HG03558 (cell line): Measurements from ENCODE around the gene SLC35G6.
"Not testable (repeated sequence)": the region's sequence is repeated elsewhere in the genome, so short reads cannot be mapped to it uniquely, and the experiment has no call there.

Experiments
- ATAC-seq: cut with Tn5 transposase; IDR thresholded peaks from one replicate; pipeline ENCODE4 v1.9.1; 2021; ENCODE audit warnings: moderate number of reproducible peaks; ENCODE audit not compliant: unreplicated experiment; ENCODE audit errors: extremely low read depth

Gene SLC35G6

DNA sequence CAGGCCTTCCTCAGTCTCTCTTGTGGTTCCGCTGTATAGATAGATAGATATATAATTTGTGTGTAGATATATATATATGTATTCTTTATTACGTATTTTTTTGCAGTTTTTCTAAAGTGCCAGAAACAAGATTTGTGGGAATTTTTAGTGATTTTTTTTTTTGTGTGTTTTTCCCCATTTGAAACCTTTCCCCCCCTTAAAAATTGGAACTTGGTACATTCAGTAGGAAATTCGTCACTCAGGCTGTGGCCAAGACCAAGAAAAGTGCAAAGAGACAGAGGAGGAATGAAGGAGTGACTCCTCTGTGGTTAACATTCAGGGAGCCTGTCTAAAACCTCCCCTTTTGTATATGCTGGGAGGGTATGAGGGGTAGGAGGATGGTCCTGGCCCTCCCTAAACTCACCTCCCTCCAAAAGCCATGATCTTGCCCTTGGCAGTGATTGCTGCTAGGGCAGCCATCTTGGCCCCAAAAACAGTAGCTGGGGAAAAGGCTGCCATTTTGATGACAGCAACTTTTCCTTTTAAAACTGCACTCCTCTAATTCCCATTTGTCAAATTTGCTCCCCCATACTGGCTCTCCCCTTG lies 21.2 kb upstream of the SLC35G6 start:
- no peak for ATAC-seq

DNA sequence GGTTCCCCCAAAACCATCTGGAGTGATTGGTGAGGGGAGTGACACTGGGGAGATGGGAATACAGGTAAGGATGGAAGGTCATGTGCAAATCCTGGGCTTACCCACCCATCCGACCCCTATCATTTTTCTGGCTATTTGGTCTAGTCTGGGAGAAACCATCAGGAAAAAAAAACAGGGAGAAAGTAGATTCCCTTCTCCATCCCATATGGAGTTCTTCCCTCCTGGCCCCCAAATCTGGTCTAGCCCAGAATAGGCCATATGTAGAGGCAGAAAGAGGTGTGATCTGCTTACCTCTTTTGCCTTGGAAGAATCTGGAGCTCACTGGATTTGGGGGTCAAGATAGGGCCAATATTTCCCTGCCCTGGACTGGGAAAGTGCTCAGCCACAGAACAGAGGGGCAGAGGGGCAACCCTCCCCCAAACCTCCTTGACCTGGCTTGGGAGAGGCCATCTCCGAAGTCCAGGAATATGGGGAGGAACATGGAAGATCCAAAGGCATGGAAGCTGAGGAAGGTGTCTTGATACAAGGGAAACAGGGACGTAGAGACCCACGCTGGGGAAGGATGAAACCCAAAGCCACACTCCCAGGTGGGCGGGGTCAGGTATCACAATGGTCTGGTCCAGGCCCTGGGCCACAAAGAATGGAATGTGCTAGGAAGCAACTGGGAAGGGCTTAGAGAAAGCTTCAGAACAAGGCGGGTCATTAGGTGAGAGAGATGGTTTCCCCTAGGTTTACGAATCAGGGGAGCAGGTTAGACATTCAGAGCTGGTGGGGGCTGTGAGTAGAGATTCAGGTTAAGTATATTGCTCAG lies 20.2 kb upstream of the SLC35G6 start:
- ATAC-seq: no peak

DNA sequence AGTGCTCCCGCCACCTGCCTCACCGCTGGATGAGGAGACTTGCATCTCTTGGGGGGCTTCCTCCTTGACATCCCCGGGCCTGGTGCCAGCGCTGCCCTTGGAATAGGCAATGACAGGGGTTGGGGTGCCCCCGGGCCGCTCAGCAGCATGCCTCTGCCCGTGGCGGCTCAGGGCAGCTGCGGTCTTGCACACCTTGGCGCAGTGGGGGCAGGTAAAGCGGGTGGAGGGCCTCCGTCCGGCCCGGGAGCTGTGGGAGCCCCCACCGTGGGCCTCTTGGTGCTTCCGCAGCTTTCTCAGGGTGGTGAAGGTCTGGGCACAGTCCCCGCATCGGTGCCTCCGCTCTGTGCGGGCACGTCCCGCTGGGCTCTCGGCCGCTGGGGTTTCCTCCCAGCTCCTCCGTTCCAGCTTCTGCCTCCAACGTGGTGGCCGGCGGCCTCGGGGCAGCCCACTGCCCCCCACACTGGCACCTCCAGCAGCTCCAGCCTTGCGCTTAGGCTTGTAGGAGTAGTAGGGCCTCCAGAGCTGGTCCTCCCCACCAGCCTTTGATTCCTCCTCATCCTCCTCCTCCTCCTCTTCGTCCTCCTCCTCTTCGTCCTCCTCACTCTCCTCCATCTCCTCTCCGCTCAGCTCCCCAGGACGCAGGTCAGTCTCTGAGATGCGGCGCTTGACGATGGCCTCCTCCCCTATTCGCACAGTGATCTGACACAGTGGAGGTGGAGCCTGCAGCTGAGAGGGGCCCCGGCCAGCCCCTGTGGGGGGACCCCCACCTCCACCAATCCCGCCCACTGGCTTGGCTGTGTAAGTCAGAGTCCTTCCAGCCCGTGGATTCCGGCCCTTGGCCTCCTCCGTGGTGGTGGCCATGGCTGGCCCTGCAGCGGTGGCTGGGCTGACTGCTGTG lies 18.5 kb upstream of the SLC35G6 start:
- ATAC-seq: no peak

DNA sequence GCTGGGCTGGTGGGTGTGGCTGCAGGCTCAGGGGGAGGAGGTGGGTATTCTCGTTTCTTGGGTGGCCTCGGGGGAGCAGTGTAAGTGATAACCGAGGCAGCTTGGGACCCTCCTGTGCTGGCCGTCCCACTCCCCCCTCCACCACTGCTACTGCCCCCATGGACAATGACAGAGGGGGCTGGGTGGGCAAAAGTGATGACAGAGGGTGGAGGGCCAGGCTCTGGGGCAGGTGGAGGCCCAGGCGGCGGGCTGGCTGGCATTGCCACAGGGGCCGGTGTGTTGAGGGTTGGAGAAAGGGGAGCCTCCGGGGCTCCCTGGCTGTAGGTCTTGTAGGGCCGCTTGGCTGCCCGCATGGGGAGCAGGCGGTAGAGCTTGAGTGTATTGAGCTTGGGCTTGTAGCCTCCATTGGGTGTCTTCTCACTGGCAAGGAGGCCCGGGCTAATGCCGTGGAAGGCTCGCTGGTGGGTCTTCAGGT lies 17.8 kb upstream of the SLC35G6 start:
- ATAC-seq: no peak

DNA sequence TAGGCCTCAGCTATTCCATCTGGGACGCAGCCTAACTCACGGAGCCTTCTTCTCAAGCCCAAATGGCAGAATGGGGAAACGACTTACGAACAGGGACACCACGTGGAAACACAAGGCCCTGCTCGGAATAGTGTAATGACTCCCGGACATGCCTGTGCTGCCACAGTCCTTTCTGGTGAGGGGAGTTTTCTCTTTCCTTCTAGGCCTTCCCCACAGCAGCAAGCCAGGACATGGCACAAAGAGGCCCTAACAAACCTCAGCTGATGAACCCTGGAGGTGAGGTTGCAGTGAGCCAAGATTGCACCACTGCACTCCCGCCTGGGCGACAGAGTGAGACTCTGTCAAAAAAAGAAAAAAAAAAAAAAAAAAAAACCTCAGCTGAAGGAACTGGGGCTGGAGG lies 17.2 kb upstream of the SLC35G6 start:
- no peak for ATAC-seq

DNA sequence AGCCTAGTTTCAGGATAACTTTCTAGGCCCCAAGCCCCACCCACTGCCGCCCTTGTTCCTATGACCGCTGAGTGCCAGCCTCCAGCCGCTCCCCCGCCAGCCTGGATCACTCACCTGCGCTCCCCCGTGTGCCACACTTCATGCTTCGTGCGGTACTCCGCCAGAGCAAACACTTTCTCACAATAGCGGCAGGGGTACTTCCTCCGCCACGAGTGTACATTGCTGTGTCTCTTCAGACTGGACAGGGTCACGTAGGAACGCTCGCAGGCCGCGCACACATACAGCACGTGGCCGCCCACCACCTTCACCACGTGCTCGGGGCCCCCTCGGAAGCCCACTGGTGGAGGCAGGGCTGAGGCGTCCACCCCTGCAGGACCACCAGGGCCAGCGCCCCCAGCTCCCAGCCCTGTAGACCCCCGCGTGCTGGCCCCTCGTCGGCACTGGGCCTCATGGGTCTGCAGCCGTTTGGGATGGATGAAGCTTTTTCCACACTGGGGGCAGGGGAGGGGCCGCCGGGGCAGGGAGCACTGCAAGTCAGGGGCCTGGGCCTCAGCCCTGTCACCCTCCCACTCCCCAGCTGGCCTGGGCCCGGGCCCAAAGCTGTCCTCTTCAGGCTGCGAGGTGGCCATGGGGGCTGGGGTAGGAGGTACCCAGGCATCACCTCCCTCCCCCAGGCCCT lies 15.5 kb upstream of the SLC35G6 start:
- ATAC-seq: no peak

DNA sequence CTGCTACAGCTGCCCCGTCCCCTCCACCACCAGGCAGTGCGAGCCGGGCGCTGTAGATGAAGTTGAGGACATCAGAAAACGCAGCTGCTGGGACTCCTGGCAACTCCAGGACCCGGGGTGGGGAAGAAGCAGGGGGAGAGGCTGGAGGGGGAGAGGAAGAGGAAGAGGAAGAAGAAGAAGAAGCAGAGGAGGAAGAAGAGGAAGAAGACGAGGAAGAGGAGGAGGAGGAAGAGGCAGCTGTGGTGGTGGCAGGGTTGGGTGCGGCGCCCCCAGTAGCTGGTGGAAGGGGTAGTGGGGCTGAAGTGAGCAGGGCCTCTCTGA lies 15.0 kb upstream of the SLC35G6 start:
- no peak for ATAC-seq

DNA sequence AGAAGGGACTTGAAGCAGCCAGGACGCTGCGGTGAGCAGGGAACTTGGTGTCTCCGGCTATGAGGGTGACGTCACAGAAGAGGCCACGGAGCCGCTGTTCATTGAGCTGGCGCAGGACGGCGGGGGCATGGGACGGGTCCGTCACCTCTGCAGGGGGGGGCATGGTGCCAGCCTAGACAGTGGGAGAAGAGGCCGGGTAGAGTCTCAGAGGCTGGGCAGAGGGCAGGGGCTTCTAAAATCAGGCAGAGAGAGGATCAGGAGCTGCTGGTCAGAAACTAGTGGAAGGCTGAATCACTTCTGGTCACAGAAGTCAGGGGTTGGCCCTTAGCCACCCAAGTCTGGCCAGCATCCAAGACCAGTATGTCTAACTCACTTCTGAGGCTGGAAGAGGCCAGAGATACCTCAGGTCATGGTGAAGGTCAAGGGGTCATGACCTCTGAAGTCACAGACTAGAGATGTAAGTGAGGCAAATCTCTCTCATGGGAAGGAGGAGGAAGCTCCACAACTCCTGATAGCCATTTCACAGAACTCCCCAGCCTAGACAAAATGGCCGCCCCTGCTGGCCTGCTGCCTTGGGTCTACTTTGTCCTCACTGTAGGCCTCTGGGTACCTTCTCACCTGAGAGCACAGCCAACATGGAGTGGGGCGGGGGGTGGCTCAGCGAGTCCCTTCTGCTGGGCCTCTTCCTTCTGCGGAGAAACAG lies 14.5 kb upstream of the SLC35G6 start:
- ATAC-seq: no peak

DNA sequence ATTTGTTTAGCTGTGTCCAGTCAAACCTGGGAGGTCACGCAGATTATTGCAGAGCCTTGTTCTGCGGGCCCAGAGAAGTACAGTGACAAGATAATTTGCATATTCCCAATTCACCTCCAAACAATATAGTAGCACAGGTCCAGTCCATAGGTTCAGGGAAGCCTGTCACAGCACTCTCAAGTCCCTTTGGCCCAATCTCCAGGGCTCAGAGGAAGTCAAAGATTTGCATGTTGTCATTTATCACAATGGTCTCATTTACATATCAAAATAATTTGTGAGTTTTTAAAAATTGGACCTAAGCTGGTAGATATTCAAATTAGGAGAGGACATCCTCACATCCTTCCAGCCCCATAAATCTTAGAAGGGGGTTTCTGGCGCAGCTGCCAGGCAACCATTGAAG lies 13.7 kb upstream of the SLC35G6 start:
- no peak for ATAC-seq

DNA sequence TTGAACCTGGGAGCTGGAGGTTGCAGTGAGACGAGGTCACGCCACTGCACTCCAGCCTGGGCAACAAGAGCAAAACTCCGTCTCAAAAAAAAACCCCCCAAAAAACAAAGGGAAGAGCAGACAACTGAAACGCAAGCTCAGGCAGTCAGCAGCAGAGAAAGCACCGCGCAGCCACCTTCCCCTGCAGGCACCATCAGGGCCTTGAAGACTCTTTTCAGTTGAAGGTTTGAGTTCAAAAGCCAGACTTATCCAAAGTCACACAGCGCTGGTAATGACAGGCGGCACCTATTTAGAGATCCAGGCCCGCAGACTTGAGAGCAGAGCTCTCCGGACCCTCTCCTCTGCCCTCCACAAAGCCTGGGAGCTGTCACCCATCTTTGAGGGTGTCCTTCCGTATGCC lies 13.0 kb upstream of the SLC35G6 start:
- no peak for ATAC-seq

DNA sequence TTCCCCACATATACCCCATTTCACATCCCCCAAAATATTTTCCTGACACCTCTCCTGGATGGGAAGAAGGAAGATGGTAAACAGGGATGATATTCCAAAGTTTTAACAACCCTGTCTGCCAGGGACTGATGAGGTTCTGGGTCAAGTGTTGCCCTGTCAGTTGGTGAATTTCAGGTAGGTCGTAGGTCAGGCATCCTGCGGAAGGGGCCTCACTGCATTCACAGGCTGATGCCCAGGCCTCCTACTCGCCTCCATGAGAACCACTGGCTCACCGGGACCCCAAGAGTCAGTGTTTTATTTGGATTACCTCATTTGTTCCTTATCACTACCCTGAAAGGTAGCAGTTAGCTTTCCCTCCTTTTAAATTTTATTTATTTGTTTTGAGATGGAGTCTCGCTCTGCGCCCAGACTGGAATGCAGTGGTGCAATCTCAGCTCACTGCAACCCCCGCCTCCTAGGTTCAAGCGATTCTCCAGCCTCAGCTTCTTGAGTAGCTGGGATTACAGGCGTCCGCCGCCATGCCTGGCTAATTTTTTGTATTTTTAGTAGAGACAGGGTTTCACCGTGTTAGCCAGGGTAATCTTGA lies 12.3 kb upstream of the SLC35G6 start:
- ATAC-seq: no peak

DNA sequence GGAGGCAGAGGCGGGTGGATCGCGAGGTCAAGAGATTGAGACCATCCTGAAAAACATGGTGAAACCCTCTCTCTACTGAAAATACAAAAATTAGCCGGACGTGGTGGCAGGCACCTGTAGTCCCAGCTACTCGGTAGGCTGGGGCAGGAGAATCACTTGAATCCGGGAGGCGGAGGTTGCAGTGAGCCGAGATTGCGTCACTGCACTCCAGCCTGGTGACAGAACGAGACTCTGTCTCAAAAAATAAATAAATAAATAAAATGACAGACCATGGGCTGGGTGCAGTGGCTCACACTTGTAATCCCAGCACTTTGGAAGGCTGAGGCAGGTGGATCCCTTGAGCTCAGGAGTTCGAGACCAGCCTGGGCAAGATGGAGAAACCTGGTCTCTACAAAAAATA lies 11.4 kb upstream of the SLC35G6 start:
- ATAC-seq: not testable (repeated sequence)

DNA sequence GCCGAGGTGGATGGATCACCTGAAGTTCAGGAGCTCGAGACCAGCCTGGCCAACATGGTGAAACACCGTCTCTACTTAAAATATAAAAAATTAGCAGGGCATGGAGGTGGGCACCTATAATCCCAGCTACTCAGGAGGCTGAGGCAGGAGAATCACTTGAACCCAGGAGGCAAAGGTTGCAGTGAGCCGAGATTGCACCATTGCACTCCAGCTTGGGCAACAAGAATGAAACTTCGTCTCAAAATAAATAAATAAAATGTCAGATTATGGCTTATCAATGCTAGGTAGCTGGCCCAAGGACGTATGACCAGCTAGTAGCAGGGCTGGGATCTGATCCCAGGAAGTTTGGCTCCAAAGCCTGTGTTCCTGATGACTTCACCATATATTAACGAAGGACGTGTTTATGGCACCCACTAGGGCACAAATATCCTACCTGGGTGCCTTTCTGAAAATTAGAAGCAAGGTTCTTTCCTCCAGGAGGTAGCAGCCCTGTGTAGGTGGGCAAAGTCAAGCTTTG lies 10.7 kb upstream of the SLC35G6 start:
- ATAC-seq: not testable (repeated sequence)

DNA sequence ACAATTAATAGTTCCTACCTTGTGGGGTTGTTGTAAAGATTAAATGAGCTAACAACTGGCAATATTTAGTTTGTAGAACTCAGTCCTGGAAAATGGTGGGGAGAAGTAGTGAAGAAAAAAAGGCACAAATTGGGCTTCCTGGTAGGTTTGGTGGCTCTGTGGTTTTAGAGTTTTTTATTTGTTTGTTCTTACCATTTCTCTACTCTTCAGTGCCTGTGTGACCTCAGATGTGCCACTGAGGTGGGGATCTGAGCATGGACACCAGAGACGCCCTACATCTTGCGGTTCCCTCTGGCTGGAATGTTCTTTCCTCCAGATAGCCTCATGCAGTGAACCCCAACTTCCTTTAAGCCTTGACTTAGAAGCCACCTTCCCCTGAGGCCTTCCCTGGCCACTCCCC lies 9.5 kb upstream of the SLC35G6 start:
- ATAC-seq: no peak

DNA sequence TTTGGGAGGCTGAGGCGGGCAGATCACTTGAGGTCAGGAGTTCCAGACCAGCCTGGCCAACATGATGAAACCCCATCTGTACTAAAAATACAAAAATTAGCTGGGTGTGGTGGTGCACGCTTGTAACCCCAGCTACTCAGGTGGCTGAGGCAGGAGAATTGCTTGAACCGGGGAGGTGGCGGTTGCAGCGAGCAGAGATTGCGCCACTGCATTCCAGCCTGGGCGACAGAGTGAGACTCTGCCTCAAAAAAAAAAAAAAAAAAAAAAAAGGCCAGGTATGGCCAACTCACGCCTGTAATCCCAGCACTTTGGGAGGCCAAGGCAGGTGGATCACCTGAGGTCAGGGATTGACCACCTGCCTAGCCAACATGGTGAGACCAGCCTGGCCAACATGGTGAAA lies 6.5 kb upstream of the SLC35G6 start:
- not testable (repeated sequence) for ATAC-seq

DNA sequence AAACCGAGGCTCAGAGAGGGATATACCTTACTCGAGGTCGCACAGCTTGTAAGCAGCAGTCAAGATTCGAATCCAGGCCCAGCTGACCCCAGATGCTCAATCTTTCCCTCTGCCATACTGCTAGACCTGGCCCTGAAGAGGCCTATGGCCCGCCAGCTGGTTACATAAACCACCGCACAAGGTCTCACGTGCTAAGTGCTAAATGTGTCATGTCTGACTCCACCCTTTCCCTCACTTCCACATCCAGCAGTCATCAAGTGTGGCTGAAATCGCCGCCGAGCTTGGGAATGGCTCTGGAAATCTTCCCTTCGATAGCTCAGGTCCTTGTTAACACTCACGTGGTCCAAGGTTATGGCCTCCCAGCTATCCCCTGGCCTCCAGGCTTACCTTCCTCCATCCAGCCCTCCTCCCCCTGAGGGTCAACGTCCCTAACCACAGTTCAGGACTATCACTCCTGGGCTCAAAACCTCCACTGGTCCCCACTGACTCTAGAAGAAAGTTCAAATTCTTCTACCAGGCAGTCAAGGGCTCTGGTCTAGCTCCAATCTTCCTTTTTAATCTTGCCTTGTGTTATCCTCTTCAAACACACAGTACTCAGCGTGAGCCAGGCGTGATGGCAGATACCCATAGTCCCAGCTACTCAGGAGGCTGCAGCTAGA lies 5.4 kb upstream of the SLC35G6 start:
- ATAC-seq: no peak

DNA sequence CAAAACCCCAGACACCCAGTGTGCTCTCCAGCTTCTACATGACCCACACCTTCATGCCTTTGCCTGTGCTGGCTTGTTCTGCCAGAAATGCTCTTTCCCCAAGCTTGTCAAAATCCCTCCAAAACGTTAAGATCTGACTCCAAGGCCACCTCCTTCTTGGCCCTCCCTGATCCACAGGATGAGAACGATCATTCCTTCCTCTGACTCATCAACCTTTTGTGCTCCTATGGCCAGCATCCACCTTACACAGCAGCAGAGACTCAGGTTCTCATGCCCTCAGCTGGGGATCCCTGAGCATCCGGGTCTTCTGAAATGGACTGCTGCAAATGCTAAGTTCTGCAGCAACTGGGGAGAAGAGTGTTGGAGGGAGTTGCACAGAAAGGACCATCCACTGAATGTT lies 4.8 kb upstream of the SLC35G6 start:
- no peak for ATAC-seq

DNA sequence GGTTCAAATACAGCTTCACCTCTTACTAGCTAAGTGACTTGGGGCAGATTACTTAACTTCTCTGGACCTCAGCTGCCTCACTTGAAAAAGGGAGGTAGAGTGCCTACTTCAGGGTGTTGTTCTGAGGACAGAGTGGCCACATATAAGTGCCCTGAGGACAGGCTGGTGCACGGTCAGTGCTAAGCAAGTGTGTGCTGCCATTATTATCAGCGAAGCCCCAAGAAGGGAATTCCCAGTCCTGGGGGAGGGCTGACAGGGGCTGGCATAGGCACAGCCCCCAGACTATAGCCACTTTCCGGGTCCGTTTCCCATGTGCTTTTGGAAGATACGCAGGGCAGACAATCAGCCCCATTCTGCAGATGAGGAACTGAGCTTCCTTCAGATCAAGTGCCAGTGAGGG lies 4.3 kb upstream of the SLC35G6 start:
- no peak for ATAC-seq
